Mucosa of stomach (tissue), 1 donor: Measurements from ENCODE around the gene KLHL1.

ENCODE experiments used
- H3K27me3 ChIP-seq: one replicate; pipeline ENCODE4 v1.7.0; 2013; ENCODE audit warnings: mild to moderate bottlenecking, low read length; ENCODE audit not compliant: control insufficient read depth, insufficient read depth
- H3K36me3 ChIP-seq: one replicate; pipeline ENCODE4 v1.7.0; 2013; ENCODE audit warnings: low read length; ENCODE audit not compliant: control insufficient read depth, insufficient read depth
- H3K4me1 ChIP-seq: one replicate; pipeline ENCODE4 v1.7.0; 2013; ENCODE audit warnings: mild to moderate bottlenecking, low read length; ENCODE audit not compliant: control insufficient read depth, insufficient read depth
- H3K4me3 ChIP-seq: one replicate; pipeline ENCODE4 v1.7.0; 2013; ENCODE audit warnings: low read length
- H3K9ac ChIP-seq: one replicate; pipeline ENCODE4 v1.7.0; 2013; ENCODE audit warnings: mild to moderate bottlenecking, low read length, moderate library complexity
- H3K9me3 ChIP-seq: one replicate; pipeline ENCODE4 v1.7.0; 2013; ENCODE audit warnings: mild to moderate bottlenecking, low read length, moderate library complexity; ENCODE audit not compliant: control insufficient read depth
- donor health status: Pancreatic carcinoma.

The KLHL1 gene

GRCh38 chr13:69828527-69828926 lies 279.7 kb downstream of the KLHL1 start:
- Histone ChIP-seq H3K9me3 (no peaks in the 10 kb centered on the region), H3K9ac (no peak overlapping the region), H3K27me3 (no peaks in the 10 kb centered on the region), H3K4me1 (no peaks in the 10 kb centered on the region), H3K36me3 (no peaks in the 10 kb centered on the region), H3K4me3 (no peak overlapping the region)

GRCh38 chr13:69820180-69820579 lies 288.1 kb downstream of the KLHL1 start:
- Histone ChIP-seq H3K27me3 (no peaks in the 10 kb centered on the region), H3K36me3 (no peaks in the 10 kb centered on the region), H3K4me3 (no peak overlapping the region), H3K9me3 (no peaks in the 10 kb centered on the region), H3K9ac (no peak overlapping the region), H3K4me1 (no peaks in the 10 kb centered on the region)

GRCh38 chr13:69817333-69817869 lies 290.9 kb downstream of the KLHL1 start:
- Histone ChIP-seq H3K9ac (no peak overlapping the region), H3K4me1 (no peaks in the 10 kb centered on the region), H3K27me3 (no peaks in the 10 kb centered on the region), H3K4me3 (no peak overlapping the region), H3K36me3 (no peaks in the 10 kb centered on the region), H3K9me3 (no peaks in the 10 kb centered on the region)

- Histone ChIP-seq H3K9ac (no peak overlapping the region), H3K27me3 (no peaks in the 10 kb centered on the region), H3K4me1 (no peaks in the 10 kb centered on the region), H3K4me3 (no peak overlapping the region), H3K36me3 (no peaks in the 10 kb centered on the region), H3K9me3 (no peaks in the 10 kb centered on the region)
These were observed 299.1 kb downstream of the KLHL1 start for GRCh38 chr13:69809152-69809551.

- Histone ChIP-seq H3K9me3 (no peaks in the 10 kb centered on the region), H3K36me3 (no peaks in the 10 kb centered on the region), H3K4me3 (no peak overlapping the region), H3K9ac (no peak overlapping the region), H3K27me3 (no peaks in the 10 kb centered on the region), H3K4me1 (no peaks in the 10 kb centered on the region)
These were observed 312.0 kb downstream of the KLHL1 start for GRCh38 chr13:69796256-69796655.

- Histone ChIP-seq H3K4me1 (no peaks in the 10 kb centered on the region), H3K27me3 (no peaks in the 10 kb centered on the region), H3K36me3 (no peaks in the 10 kb centered on the region), H3K9me3 (no peaks in the 10 kb centered on the region), H3K9ac (no peak overlapping the region), H3K4me3 (no peak overlapping the region)
These were observed 314.3 kb downstream of the KLHL1 start for GRCh38 chr13:69793783-69794453.

GRCh38 chr13:69776937-69777336 lies 331.3 kb downstream of the KLHL1 start:
- no peak overlapping the region for H3K9ac ChIP-seq
- H3K4me1 ChIP-seq = no peaks in the 10 kb centered on the region
- no peaks in the 10 kb centered on the region for H3K9me3 ChIP-seq
- no peaks in the 10 kb centered on the region for H3K36me3 ChIP-seq
- no peak overlapping the region for H3K4me3 ChIP-seq
- no peaks in the 10 kb centered on the region for H3K27me3 ChIP-seq

- Histone ChIP-seq H3K4me3 (no peak overlapping the region), H3K4me1 (no peaks in the 10 kb centered on the region), H3K36me3 (no peaks in the 10 kb centered on the region), H3K9ac (no peak overlapping the region), H3K9me3 (no peaks in the 10 kb centered on the region), H3K27me3 (no peaks in the 10 kb centered on the region)
These were observed 338.6 kb downstream of the KLHL1 start for GRCh38 chr13:69769608-69770007.

- H3K9ac ChIP-seq = no peak overlapping the region
- H3K27me3 ChIP-seq = no peaks in the 10 kb centered on the region
- H3K9me3 ChIP-seq = no peaks in the 10 kb centered on the region
- no peak overlapping the region for H3K4me3 ChIP-seq
- H3K4me1 ChIP-seq = no peaks in the 10 kb centered on the region
- no peaks in the 10 kb centered on the region for H3K36me3 ChIP-seq
These were observed 346.7 kb downstream of the KLHL1 start for GRCh38 chr13:69761581-69761980.

GRCh38 chr13:69755101-69755500 lies 353.2 kb downstream of the KLHL1 start:
- Histone ChIP-seq H3K9ac (no peak overlapping the region), H3K27me3 (no peaks in the 10 kb centered on the region), H3K4me1 (no peaks in the 10 kb centered on the region), H3K9me3 (no peaks in the 10 kb centered on the region), H3K36me3 (no peaks in the 10 kb centered on the region), H3K4me3 (no peak overlapping the region)

- Histone ChIP-seq H3K4me1 (no peaks in the 10 kb centered on the region), H3K36me3 (no peaks in the 10 kb centered on the region), H3K9me3 (no peaks in the 10 kb centered on the region), H3K4me3 (no peak overlapping the region), H3K9ac (no peak overlapping the region), H3K27me3 (no peaks in the 10 kb centered on the region)
These were observed 357.0 kb downstream of the KLHL1 start for GRCh38 chr13:69751259-69751658.

GRCh38 chr13:69737129-69737935 lies 370.9 kb downstream of the KLHL1 start:
- Histone ChIP-seq H3K36me3 (no peaks in the 10 kb centered on the region), H3K4me1 (no peaks in the 10 kb centered on the region), H3K9ac (no peak overlapping the region), H3K27me3 (no peaks in the 10 kb centered on the region), H3K9me3 (no peaks in the 10 kb centered on the region), H3K4me3 (no peak overlapping the region)
